HL-60 (cell line): ENCODE results near the gene ANKRD40CL.

Source experiments
- DNase-seq, 2 experiments: peaks; one replicate each; pipeline ENCODE4 v3.0.0-alpha.2; 2010 to 2020; ENCODE audit warnings: low read depth in 1 of 2, low spot score in 1 of 2
- H3K27ac ChIP-seq: fragments of 250-450 bp; sonication (Bioruptor Pico); replicated peaks from 2 replicates; pipeline ENCODE4 v1.5.1; 2020; ENCODE audit warnings: mild to moderate bottlenecking, moderate library complexity
- H3K27me3 ChIP-seq: fragments of 250-450 bp; sonication (Bioruptor Pico); 2 replicates; pipeline ENCODE4 v1.5.1; 2021; ENCODE audit warnings: mild to moderate bottlenecking, moderate library complexity; ENCODE audit not compliant: insufficient read depth, poor library complexity, severe bottlenecking
- H3K4me3 ChIP-seq: replicated peaks from 2 replicates; pipeline ENCODE4 v1.5.1; 2011; ENCODE audit warnings: mild to moderate bottlenecking, control low read depth, low read length; ENCODE audit not compliant: insufficient read depth
- CTCF ChIP-seq: IDR thresholded peaks from one replicate; pipeline ENCODE4 v1.5.1; 2011; ENCODE audit warnings: low read length, control low read depth, inconsistent platforms; ENCODE audit not compliant: insufficient read depth
- GABPA ChIP-seq: IDR thresholded peaks from 2 replicates; pipeline ENCODE4 v1.6.1; 2012; ENCODE audit warnings: low read depth
- POLR2AphosphoS5 ChIP-seq: IDR thresholded peaks from 2 replicates; pipeline ENCODE4 v1.6.1; 2012; ENCODE audit warnings: low read depth
- REST ChIP-seq: IDR thresholded peaks from 2 replicates; pipeline ENCODE4 v1.6.1; 2012; ENCODE audit warnings: low read depth; ENCODE audit not compliant: insufficient replicate concordance
- SPI1 ChIP-seq: IDR thresholded peaks from 2 replicates; pipeline ENCODE4 v1.6.1; 2012; ENCODE audit warnings: low read depth, mild to moderate bottlenecking, borderline replicate concordance

The ANKRD40CL gene

DNA sequence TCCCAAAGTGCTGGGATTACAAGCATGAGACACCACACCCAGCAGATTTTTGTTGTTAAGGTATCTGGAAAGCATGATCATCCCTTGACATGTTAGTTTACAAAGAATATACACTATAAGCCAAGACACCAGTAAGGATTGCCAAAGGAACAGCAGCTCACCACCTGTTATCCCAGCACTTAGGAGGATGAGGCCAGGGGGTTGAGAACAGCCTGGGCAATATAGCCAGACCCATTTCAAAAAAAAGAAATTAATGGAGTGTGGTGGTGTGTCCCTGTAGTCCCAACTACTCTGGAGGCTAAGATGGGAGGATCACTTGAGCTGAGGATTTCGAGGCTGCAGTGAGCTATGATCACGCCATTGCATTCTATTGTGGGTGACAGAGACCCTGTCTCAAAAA, 5.1 kb downstream of the ANKRD40CL start:
- Histone ChIP-seq H3K27ac (no peak overlapping the region), H3K4me3 (no peak overlapping the region), H3K27me3 (no peaks in the 10 kb centered on the region)
- TF ChIP-seq POLR2AphosphoS5 (no peak), REST (no peak), GABPA (no peak), CTCF (no peak), SPI1 (no peak)
- DNase-seq: no peak

GRCh38 chr17:50758989-50759544, 8.3 kb downstream of the ANKRD40CL start:
- TF ChIP-seq CTCF (no peak), SPI1 (no peak), POLR2AphosphoS5 (no peak), REST (no peak), GABPA (no peak)
- Histone ChIP-seq H3K4me3 (no peak overlapping the region), H3K27ac (no peak overlapping the region), H3K27me3 (no peaks in the 10 kb centered on the region)
- no peak for DNase-seq

GRCh38 chr17:50758524-50758923, 8.8 kb downstream of the ANKRD40CL start:
- Histone ChIP-seq H3K27ac (no peak overlapping the region), H3K4me3 (no peak overlapping the region), H3K27me3 (no peaks in the 10 kb centered on the region)
- TF ChIP-seq POLR2AphosphoS5 (no peak), CTCF (no peak), SPI1 (no peak), GABPA (no peak), REST (no peak)
- DNase-seq: no peak
